HCT116 (cell line): Measurements from ENCODE around the gene USP36. TPM values are rescaled to one million over a fixed set of nuclear protein-coding genes. Genes with fewer than 3 reads are reported as not detected.
A peak's percentile ranks its signal among the peaks of the same experiment; 100 is the strongest.

Experiments
- ATAC-seq: fragments of 200-7000 bp; cut with Tn5 transposase; 2 replicates; pipeline ENCODE4 v1.9.1; 2020; ENCODE audit warnings: mild to moderate bottlenecking, moderate library complexity
- BruUV-seq: library from RNA; stranded (reverse); fragments of 400-500 nt; replicated peaks from 2 replicates; lab custom pipeline; 2021; lab: Mats Ljungman, UMichigan
- CTCF ChIA-PET: fragments of 300-600 bp; sonication (Branson Sonifier 250); formaldehyde crosslinking; loops from one replicate; lab custom pipeline; 2021; ENCODE audit warnings: antibody characterized with exemption; lab: Charles Lee
- POLR2A ChIA-PET: fragments of 300-600, 350-600 bp; sonication (Branson Sonifier 250); formaldehyde crosslinking; loops from one replicate; lab custom pipeline; 2021; ENCODE audit warnings: antibody characterized with exemption; lab: Charles Lee
- RAD21 ChIA-PET, 2 experiments: fragments of 300-600 bp; sonication (Branson Sonifier 250); formaldehyde crosslinking; loops; one replicate each; lab custom pipeline; 2023; ENCODE audit warnings: low total read pairs in 2 of 2; ENCODE audit not compliant: uncharacterized antibody in 2 of 2, unreplicated experiment in 2 of 2, low non-redundant PET in 1 of 2; lab: Charles Lee
- DNase-seq: peaks from one replicate; pipeline ENCODE4 v3.0.0-alpha.2; 2010; ENCODE audit warnings: low read depth, low spot score
- H2AFZ ChIP-seq: fragments of 200-600 bp; shearing (Covaris generic), sonication (generic); 2 replicates; pipeline ENCODE4 v1.6.1; 2017; ENCODE audit warnings: low read depth, mixed run types, mixed read lengths, antibody characterized with exemption, low read length; ENCODE audit not compliant: poor library complexity, severe bottlenecking
- H3K27ac ChIP-seq: 2 replicates; pipeline ENCODE4 v1.5.1; 2012; ENCODE audit warnings: low read depth, low read length
- H3K27me3 ChIP-seq: fragments of 200-600 bp; sonication (generic); 2 replicates; pipeline ENCODE4 v1.6.1; 2016; ENCODE audit warnings: mixed run types, low read length, mixed read lengths; ENCODE audit not compliant: insufficient read depth
- H3K36me3 ChIP-seq, 2 experiments: fragments of 200-500 bp in 1 of 2; fragments of 200-600 bp in 1 of 2; sonication (Bioruptor generic) in 1 of 2; sonication (generic) in 1 of 2; 2 replicates each; pipeline versions ENCODE4 v1.5.1 to v1.6.1; 2014 to 2016; ENCODE audit warnings: low read length in 2 of 2, inconsistent platforms in 1 of 2, mixed read lengths in 1 of 2, mixed run types in 1 of 2; ENCODE audit not compliant: insufficient read depth in 2 of 2, control insufficient read depth in 1 of 2
- H3K4me1 ChIP-seq, 2 experiments: fragments of 200-600 bp in 1 of 2; sonication (generic) in 1 of 2; 2 replicates each; pipeline versions ENCODE4 v1.5.1 to v1.6.1; 2012 to 2017; ENCODE audit warnings: low read length in 2 of 2, inconsistent platforms in 1 of 2, mild to moderate bottlenecking in 1 of 2, mixed read lengths in 1 of 2, mixed run types in 1 of 2, moderate library complexity in 1 of 2; ENCODE audit not compliant: insufficient read depth in 2 of 2, control insufficient read depth in 1 of 2
- H3K4me2 ChIP-seq: fragments of 200-600 bp; sonication (generic); 2 replicates; pipeline ENCODE4 v1.6.1; 2017; ENCODE audit warnings: mixed run types, low read length, mixed read lengths
- H3K4me3 ChIP-seq, 2 experiments: fragments of 200-600 bp in 1 of 2; sonication (generic) in 1 of 2; replicated peaks in 1 of 2; 2 replicates each; pipeline ENCODE4 v1.5.1; 2011 to 2016; ENCODE audit warnings: low read length in 2 of 2, control low read depth in 1 of 2, low read depth in 1 of 2, mild to moderate bottlenecking in 1 of 2, mixed read lengths in 1 of 2, mixed run types in 1 of 2
- H3K79me2 ChIP-seq: fragments of 200-600 bp; sonication (generic); 2 replicates; pipeline ENCODE4 v1.6.1; 2017; ENCODE audit warnings: mild to moderate bottlenecking, mixed run types, low read length, moderate library complexity, mixed read lengths; ENCODE audit not compliant: insufficient read depth
- H3K9ac ChIP-seq: fragments of 200-600 bp; sonication (generic); 2 replicates; pipeline ENCODE4 v1.6.1; 2016; ENCODE audit warnings: low read length, mixed read lengths
- H3K9me2 ChIP-seq: fragments of 200-600 bp; sonication (generic), shearing (Covaris generic); 2 replicates; pipeline ENCODE4 v1.6.1; 2017; ENCODE audit warnings: mixed run types, mild to moderate bottlenecking, moderate library complexity; ENCODE audit not compliant: insufficient read depth
- H3K9me3 ChIP-seq, 2 experiments: fragments of 200-500 bp in 1 of 2; fragments of 200-600 bp in 1 of 2; sonication (Bioruptor generic) in 1 of 2; sonication (generic) in 1 of 2; 2 replicates each; pipeline ENCODE4 v1.6.1; 2014 to 2017; ENCODE audit warnings: low read length in 2 of 2, mixed read lengths in 2 of 2, inconsistent platforms in 1 of 2, low read depth in 1 of 2, mild to moderate bottlenecking in 1 of 2, mixed run types in 1 of 2, moderate library complexity in 1 of 2; ENCODE audit not compliant: control insufficient read depth in 1 of 2, insufficient read depth in 1 of 2
- H4K20me1 ChIP-seq: fragments of 200-600 bp; sonication (generic), shearing (Covaris generic); 2 replicates; pipeline ENCODE4 v1.6.1; 2017; ENCODE audit warnings: mixed run types, mild to moderate bottlenecking, moderate library complexity; ENCODE audit not compliant: insufficient read depth
- CTCF ChIP-seq, 3 experiments: fragments of 200-600 bp in 1 of 3; sonication (generic) in 1 of 3; IDR thresholded peaks in 2 of 3; conservative IDR thresholded peaks in 1 of 3; 2 replicates each; pipeline ENCODE4 v1.5.1; 2012 to 2017; ENCODE audit warnings: low read depth in 2 of 3, low read length in 2 of 3, antibody characterized with exemption in 1 of 3, borderline replicate concordance in 1 of 3, control low read depth in 1 of 3, mild to moderate bottlenecking in 1 of 3, mixed read lengths in 1 of 3, mixed run types in 1 of 3, moderate library complexity in 1 of 3; ENCODE audit not compliant: insufficient read depth in 1 of 3
- POLR2A ChIP-seq: IDR thresholded peaks from 2 replicates; pipeline ENCODE4 v1.7.0; 2011; ENCODE audit warnings: borderline replicate concordance; ENCODE audit not compliant: insufficient read depth, insufficient read length; ENCODE audit errors: extremely low read depth
- RAD21 ChIP-seq: IDR thresholded peaks from 2 replicates; pipeline ENCODE4 v1.6.1; 2012; ENCODE audit warnings: low read depth, mild to moderate bottlenecking
- REST ChIP-seq: IDR thresholded peaks from 2 replicates; pipeline ENCODE4 v1.6.1; 2012; ENCODE audit warnings: low read depth
- intact Hi-C: fragments of 100-400 bp; cut with micrococcal nuclease; formaldehyde crosslinking; loops from 2 replicates; pipeline ENCODE4 v1.10.0; 2022
- total RNA-seq: library from RNA; stranded (reverse); gene quantifications from one replicate; pipeline ENCODE4 v1.2.1, GENCODE V29; 2021; ENCODE audit not compliant: unreplicated experiment
- TF ChIP-seq, protein P1 (sequence below): IDR thresholded peaks from 2 replicates; pipeline ENCODE4 v1.6.1; 2012

Gene USP36
- total RNA-seq, 1 experiment from 2014 or later = 104 TPM

DNA sequence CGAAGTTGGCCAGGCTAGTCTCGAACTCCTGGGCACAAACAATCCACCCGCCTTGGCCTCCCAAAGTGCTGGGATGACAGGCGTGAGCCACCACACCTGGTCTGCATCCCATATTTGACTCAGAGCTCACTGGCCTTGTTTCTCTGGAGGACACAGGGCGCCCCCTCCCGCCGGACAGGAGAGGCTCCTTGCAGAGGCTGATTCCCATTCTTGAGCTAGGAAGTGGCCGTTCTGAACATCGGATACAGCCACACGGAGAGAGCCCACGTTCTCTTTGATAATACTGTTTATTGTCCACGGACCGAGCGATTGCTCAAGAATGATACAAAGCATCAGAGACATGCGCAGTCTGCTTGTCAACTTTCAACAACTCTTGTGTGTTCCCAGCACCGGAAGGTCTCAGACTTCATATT lies 12.1 kb upstream of the USP36 start:
- BruUV-seq = no TSS peak
- TF ChIP-seq POLR2A (no peak), REST (no peak), CTCF (IDR thresholded peaks at IDR 0.05 in 2 of 3, conservative IDR thresholded peaks at IDR 0.05 in 1 of 3; ENCODE audit: borderline replicate concordance in 1 of 3, insufficient read depth in 1 of 3, low read depth in 2 of 3, low read length in 2 of 3) (peak in 2 of 3 experiments; percentile 47 to 49; a peak in 4 of 6 replicates), RAD21 (peak; percentile 39; the same call in 1 of the 2 replicates)
- TF ChIP-seq, protein P1, sequence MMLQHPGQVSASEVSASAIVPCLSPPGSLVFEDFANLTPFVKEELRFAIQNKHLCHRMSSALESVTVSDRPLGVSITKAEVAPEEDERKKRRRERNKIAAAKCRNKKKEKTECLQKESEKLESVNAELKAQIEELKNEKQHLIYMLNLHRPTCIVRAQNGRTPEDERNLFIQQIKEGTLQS = no peak
- RAD21 ChIA-PET = interaction anchor here in 1 of 2 experiments (0.7 kb wide), 1 partner anchor 201 kb away, joined by 3 read pairs; no protein-coding TSS in a partner anchor
- POLR2A ChIA-PET = interaction anchor here (0.8 kb wide), 2 partner anchors 10 to 11 kb away, joined by 3 to 4 read pairs; no protein-coding TSS in a partner anchor
- H3K36me3 ChIP-seq = 0 out of 4 replicates have a peak, but pooled peaks cover 0 to 3% of the 10 kb centered on the region in 2 experiments
- peak; percentile 74 for ATAC-seq
- CTCF ChIA-PET = interaction anchor here (0.7 to 3.0 kb wide), 5 partner anchors 11 to 356 kb away, joined by 3 to 18 read pairs (median 4); no protein-coding TSS in a partner anchor
- no peak overlapping the region for H3K4me3 ChIP-seq
- no peaks in the 10 kb centered on the region for H3K9me3 ChIP-seq
- no peak overlapping the region for H2AFZ ChIP-seq
- no peaks in the 10 kb centered on the region for H3K79me2 ChIP-seq
- H3K4me2 ChIP-seq = no peak overlapping the region
- H3K27ac ChIP-seq = no peak overlapping the region
- DNase-seq = no peak
- no peaks in the 10 kb centered on the region for H4K20me1 ChIP-seq
- intact Hi-C loops = no loop called here
- no peak overlapping the region for H3K9ac ChIP-seq
- no peaks in the 10 kb centered on the region for H3K27me3 ChIP-seq
- no peaks in the 10 kb centered on the region for H3K9me2 ChIP-seq
- no peaks in the 10 kb centered on the region for H3K4me1 ChIP-seq
